HFFc6 (cell line): Measurements from ENCODE around the gene GPC6. TPM values are rescaled to one million over a fixed set of nuclear protein-coding genes. Genes with fewer than 3 reads are reported as not detected.

ENCODE experiments used
- DNase-seq: peaks from one replicate; pipeline ENCODE4 v3.0.0-alpha.2; 2018
- H3K27ac Mint-ChIP-seq: 2 replicates; pipeline ENCODE4 v1.8.0; 2020; ENCODE audit warnings: mild to moderate bottlenecking, mixed read lengths
- H3K27me3 Mint-ChIP-seq: 2 replicates; pipeline ENCODE4 v1.8.0; 2021; ENCODE audit warnings: mild to moderate bottlenecking, moderate library complexity, mixed read lengths; ENCODE audit not compliant: insufficient read depth
- H3K36me3 Mint-ChIP-seq: 2 replicates; pipeline ENCODE4 v1.8.0; 2021; ENCODE audit warnings: low read depth, mixed read lengths
- H3K4me1 Mint-ChIP-seq: 2 replicates; pipeline ENCODE4 v1.8.0; 2020; ENCODE audit warnings: low read depth, mixed read lengths
- H3K4me3 Mint-ChIP-seq: 2 replicates; pipeline ENCODE4 v1.8.0; 2020; ENCODE audit warnings: mild to moderate bottlenecking, moderate library complexity, mixed read lengths
- H3K9me3 Mint-ChIP-seq: 2 replicates; pipeline ENCODE4 v1.8.0; 2020; ENCODE audit warnings: mild to moderate bottlenecking, mixed read lengths
- CTCF ChIP-seq: fragments of 200-600 bp; sonication (generic); IDR thresholded peaks from 2 replicates; pipeline ENCODE4 v1.5.0; 2021; ENCODE audit warnings: antibody characterized with exemption, mild to moderate bottlenecking
- total RNA-seq, 6 experiments: library from RNA; stranded (reverse); fragmentation: NEBNext Ultra II Directional; extraction: Animal tissue kit (Norgen Biotek cat#: 25700); gene quantifications; 2 replicates in 1 of 6; 3 replicates in 5 of 6; pipeline ENCODE4 v1.2.3, GENCODE V29; 2021

Gene GPC6
- total RNA-seq, 6 experiments from 2014 or later = 3.0 to 5.3 (median 4.4) TPM

- no peaks in the 10 kb centered on the region for H3K36me3 Mint-ChIP-seq
- H3K9me3 Mint-ChIP-seq = no peaks in the 10 kb centered on the region
- DNase-seq = no peak
- H3K27ac Mint-ChIP-seq = no peak overlapping the region
- H3K4me1 Mint-ChIP-seq = no peaks in the 10 kb centered on the region; the same call in 1 of the 2 replicates
- peaks cover 2% of the 10 kb centered on the region; the same call in 1 of the 2 replicates for H3K27me3 Mint-ChIP-seq
- no peak overlapping the region for H3K4me3 Mint-ChIP-seq
- TF ChIP-seq CTCF = no peak
Observed at GRCh38 chr13:93499991-93500390, 273.4 kb downstream of the GPC6 start.

GRCh38 chr13:93502071-93502470 is 275.5 kb downstream of the GPC6 start:
- DNase-seq = no peak
- Mint-ChIP-seq H3K4me1 (peaks cover 5% of the 10 kb centered on the region; the same call in 1 of the 2 replicates), H3K27me3 (peaks cover 2% of the 10 kb centered on the region; the same call in 1 of the 2 replicates), H3K27ac (no peak overlapping the region), H3K9me3 (no peaks in the 10 kb centered on the region), H3K4me3 (no peak overlapping the region), H3K36me3 (no peaks in the 10 kb centered on the region)
- TF ChIP-seq CTCF = no peak

- Mint-ChIP-seq H3K4me3 (no peak overlapping the region), H3K36me3 (no peaks in the 10 kb centered on the region), H3K27ac (no peak overlapping the region), H3K27me3 (peaks cover 2% of the 10 kb centered on the region; the same call in 1 of the 2 replicates), H3K9me3 (no peaks in the 10 kb centered on the region), H3K4me1 (peaks cover 5% of the 10 kb centered on the region; the same call in 1 of the 2 replicates)
- no peak for TF ChIP-seq CTCF
- no peak for DNase-seq
Observed at GRCh38 chr13:93502987-93503615, 276.5 kb downstream of the GPC6 start.

- no peak overlapping the region for H3K4me3 Mint-ChIP-seq
- H3K36me3 Mint-ChIP-seq = no peaks in the 10 kb centered on the region
- TF ChIP-seq CTCF = no peak
- H3K9me3 Mint-ChIP-seq = no peaks in the 10 kb centered on the region
- no peak overlapping the region for H3K27ac Mint-ChIP-seq
- peaks cover 5% of the 10 kb centered on the region for H3K27me3 Mint-ChIP-seq
- DNase-seq = no peak
- peaks cover 5% of the 10 kb centered on the region; the same call in 1 of the 2 replicates for H3K4me1 Mint-ChIP-seq
Observed at GRCh38 chr13:93505104-93505952, 278.7 kb downstream of the GPC6 start.

- peaks cover 3% of the 10 kb centered on the region for H3K27me3 Mint-ChIP-seq
- no peaks in the 10 kb centered on the region for H3K9me3 Mint-ChIP-seq
- no peak overlapping the region for H3K4me3 Mint-ChIP-seq
- no peaks in the 10 kb centered on the region for H3K4me1 Mint-ChIP-seq
- H3K27ac Mint-ChIP-seq = no peak overlapping the region
- TF ChIP-seq CTCF = no peak
- no peak for DNase-seq
- H3K36me3 Mint-ChIP-seq = no peaks in the 10 kb centered on the region
Observed at GRCh38 chr13:93511011-93511410, 284.4 kb downstream of the GPC6 start.
